A673 (cell line): ENCODE results near the gene ISYNA1.

Experiments used
- CTCF ChIP-seq: fragments of 300-800, 200-600 bp; sonication (generic); conservative IDR thresholded peaks from 2 replicates; pipeline ENCODE4 v1.5.1; 2017; ENCODE audit warnings: low read depth, mild to moderate bottlenecking, antibody characterized with exemption, low read length, moderate library complexity, mixed read lengths
- EZH2 ChIP-seq: fragments of 200-600 bp; sonication (generic); IDR thresholded peaks from 2 replicates; pipeline ENCODE4 v1.6.1; 2017; ENCODE audit warnings: borderline replicate concordance, low read depth, mild to moderate bottlenecking, mixed read lengths, antibody characterized with exemption, low read length; ENCODE audit not compliant: poor library complexity, severe bottlenecking

- TF ChIP-seq CTCF = no peak; the same call in 1 of the 2 replicates
- no peak for TF ChIP-seq EZH2
These were observed 18.7 kb downstream of the ISYNA1 start, which contains the start of gene SSBP4 for GRCh38 chr19:18419195-18419698.
